ENCODE results near the gene FGF18. TPM values are rescaled to one million over a fixed set of nuclear protein-coding genes. Genes with fewer than 3 reads are reported as not detected.

FGF18 gene
- total RNA-seq, 1 donor: under 0.01 TPM

DNA sequence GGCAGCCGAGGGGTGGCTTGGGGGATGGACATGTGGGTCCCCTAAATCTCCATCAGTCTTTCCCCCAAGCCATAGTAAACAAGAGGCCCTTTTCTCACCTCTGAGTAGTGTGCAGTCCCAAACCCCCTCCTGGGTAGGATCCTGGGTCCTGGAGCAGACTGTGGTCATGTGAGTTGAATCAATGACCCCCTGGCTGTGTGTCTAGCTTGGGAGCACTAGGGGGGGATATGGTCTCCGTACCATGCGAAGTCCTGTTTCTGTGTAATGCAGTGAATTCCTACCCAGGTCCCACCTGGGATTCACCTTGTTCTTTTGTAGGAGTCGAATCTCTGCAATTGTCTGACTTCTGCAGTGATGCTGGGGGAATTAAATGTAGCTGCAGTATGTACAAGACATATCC, 66.2 kb downstream of the FGF18 start:
- Histone ChIP-seq H3K27me3 (ENCODE audit: insufficient read depth, low read length) (peaks cover 21% of the 10 kb centered on the region), H2AFZ (ENCODE audit: low read length) (no peak overlapping the region), H3K27ac (ENCODE audit: low read depth, low read length) (no peak overlapping the region), H4K20me1 (ENCODE audit: insufficient read depth, low read length) (no peaks in the 10 kb centered on the region), H3K79me2 (ENCODE audit: insufficient read depth, low read length) (no peaks in the 10 kb centered on the region), H3K4me3 (ENCODE audit: insufficient read depth, low read length) (no peak overlapping the region), H3K4me2 (ENCODE audit: insufficient read depth, low read length) (no peak overlapping the region), H3K4me1 (ENCODE audit: insufficient read depth, low read length) (peaks cover 4% of the 10 kb centered on the region), H3K36me3 (ENCODE audit: insufficient read depth, low read length) (no peaks in the 10 kb centered on the region), H3K9me3 (ENCODE audit: low read depth, low read length) (no peaks in the 10 kb centered on the region)
- TF ChIP-seq, protein P1, sequence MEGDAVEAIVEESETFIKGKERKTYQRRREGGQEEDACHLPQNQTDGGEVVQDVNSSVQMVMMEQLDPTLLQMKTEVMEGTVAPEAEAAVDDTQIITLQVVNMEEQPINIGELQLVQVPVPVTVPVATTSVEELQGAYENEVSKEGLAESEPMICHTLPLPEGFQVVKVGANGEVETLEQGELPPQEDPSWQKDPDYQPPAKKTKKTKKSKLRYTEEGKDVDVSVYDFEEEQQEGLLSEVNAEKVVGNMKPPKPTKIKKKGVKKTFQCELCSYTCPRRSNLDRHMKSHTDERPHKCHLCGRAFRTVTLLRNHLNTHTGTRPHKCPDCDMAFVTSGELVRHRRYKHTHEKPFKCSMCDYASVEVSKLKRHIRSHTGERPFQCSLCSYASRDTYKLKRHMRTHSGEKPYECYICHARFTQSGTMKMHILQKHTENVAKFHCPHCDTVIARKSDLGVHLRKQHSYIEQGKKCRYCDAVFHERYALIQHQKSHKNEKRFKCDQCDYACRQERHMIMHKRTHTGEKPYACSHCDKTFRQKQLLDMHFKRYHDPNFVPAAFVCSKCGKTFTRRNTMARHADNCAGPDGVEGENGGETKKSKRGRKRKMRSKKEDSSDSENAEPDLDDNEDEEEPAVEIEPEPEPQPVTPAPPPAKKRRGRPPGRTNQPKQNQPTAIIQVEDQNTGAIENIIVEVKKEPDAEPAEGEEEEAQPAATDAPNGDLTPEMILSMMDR (IDR thresholded peaks at IDR 0.05; ENCODE audit: extremely low read depth, low read depth, low read length): no peak
- DNase-seq (ENCODE audit: insufficient read length, low spot score, missing footprints): no peak

- TF ChIP-seq, protein P1 (IDR thresholded peaks at IDR 0.05; ENCODE audit: extremely low read depth, low read depth, low read length): no peak
- Histone ChIP-seq H3K4me1 (ENCODE audit: insufficient read depth, low read length) (peaks cover 4% of the 10 kb centered on the region), H3K79me2 (ENCODE audit: insufficient read depth, low read length) (no peaks in the 10 kb centered on the region), H2AFZ (ENCODE audit: low read length) (no peak overlapping the region), H3K9me3 (ENCODE audit: low read depth, low read length) (no peaks in the 10 kb centered on the region), H3K27ac (ENCODE audit: low read depth, low read length) (no peak overlapping the region), H3K36me3 (ENCODE audit: insufficient read depth, low read length) (no peaks in the 10 kb centered on the region), H3K27me3 (ENCODE audit: insufficient read depth, low read length) (peaks cover 22% of the 10 kb centered on the region), H4K20me1 (ENCODE audit: insufficient read depth, low read length) (no peaks in the 10 kb centered on the region), H3K4me3 (ENCODE audit: insufficient read depth, low read length) (no peak overlapping the region), H3K4me2 (ENCODE audit: insufficient read depth, low read length) (no peak overlapping the region)
- DNase-seq (ENCODE audit: insufficient read length, low spot score, missing footprints): no peak
Observed at GRCh38 chr5:171486613-171487012, 67.2 kb downstream of the FGF18 start.

- H3K79me2 ChIP-seq (ENCODE audit: insufficient read depth, low read length): no peaks in the 10 kb centered on the region
- H2AFZ ChIP-seq (ENCODE audit: low read length): no peak overlapping the region
- no peak overlapping the region for H3K4me3 ChIP-seq (ENCODE audit: insufficient read depth, low read length)
- no peak for DNase-seq (ENCODE audit: insufficient read length, low spot score, missing footprints)
- peaks cover 22% of the 10 kb centered on the region for H3K27me3 ChIP-seq (ENCODE audit: insufficient read depth, low read length)
- no peak overlapping the region for H3K4me2 ChIP-seq (ENCODE audit: insufficient read depth, low read length)
- H3K36me3 ChIP-seq (ENCODE audit: insufficient read depth, low read length): no peaks in the 10 kb centered on the region
- no peaks in the 10 kb centered on the region for H3K9me3 ChIP-seq (ENCODE audit: low read depth, low read length)
- peaks cover 4% of the 10 kb centered on the region for H3K4me1 ChIP-seq (ENCODE audit: insufficient read depth, low read length)
- H4K20me1 ChIP-seq (ENCODE audit: insufficient read depth, low read length): no peaks in the 10 kb centered on the region
- H3K27ac ChIP-seq (ENCODE audit: low read depth, low read length): no peak overlapping the region
- TF ChIP-seq, protein P1 (IDR thresholded peaks at IDR 0.05; ENCODE audit: extremely low read depth, low read depth, low read length): no peak
Observed at GRCh38 chr5:171488876-171489275, 69.4 kb downstream of the FGF18 start.

DNA sequence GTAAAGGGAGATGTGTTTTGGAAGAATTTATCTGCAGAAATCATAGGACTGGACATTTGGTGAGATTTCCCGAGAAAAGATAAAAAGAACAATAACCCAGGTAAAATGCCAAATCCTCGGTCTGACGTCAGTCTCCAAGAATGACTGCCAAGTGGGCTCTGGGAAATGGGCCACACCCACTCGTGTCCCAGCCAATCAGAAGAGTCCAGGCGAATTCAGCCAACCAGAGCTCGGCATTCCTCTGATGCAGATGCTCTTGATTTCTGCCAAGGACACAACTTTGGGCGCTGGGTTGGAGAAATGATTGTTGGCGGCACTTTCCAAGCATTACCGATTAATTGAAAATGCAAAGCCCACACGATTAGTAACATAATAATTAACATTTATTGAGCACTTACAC, 73.3 kb downstream of the FGF18 start:
- H4K20me1 ChIP-seq (ENCODE audit: insufficient read depth, low read length): no peaks in the 10 kb centered on the region
- TF ChIP-seq, protein P1 (IDR thresholded peaks at IDR 0.05; ENCODE audit: extremely low read depth, low read depth, low read length): no peak
- H3K4me1 ChIP-seq (ENCODE audit: insufficient read depth, low read length): peaks cover 12% of the 10 kb centered on the region
- H3K9me3 ChIP-seq (ENCODE audit: low read depth, low read length): no peaks in the 10 kb centered on the region
- H3K36me3 ChIP-seq (ENCODE audit: insufficient read depth, low read length): no peaks in the 10 kb centered on the region
- H3K79me2 ChIP-seq (ENCODE audit: insufficient read depth, low read length): no peaks in the 10 kb centered on the region
- H3K4me3 ChIP-seq (ENCODE audit: insufficient read depth, low read length): no peak overlapping the region
- H3K4me2 ChIP-seq (ENCODE audit: insufficient read depth, low read length): no peak overlapping the region
- H3K27ac ChIP-seq (ENCODE audit: low read depth, low read length): no peak overlapping the region
- H3K27me3 ChIP-seq (ENCODE audit: insufficient read depth, low read length): peaks cover 17% of the 10 kb centered on the region
- H2AFZ ChIP-seq (ENCODE audit: low read length): no peak overlapping the region
- no peak for DNase-seq (ENCODE audit: insufficient read length, low spot score, missing footprints)
